ENCODE measurements around the gene MPHOSPH9.

The MPHOSPH9 gene

GRCh38 chr12:123164710-123165261 lies 68.2 kb downstream of the MPHOSPH9 start:
- H3K4me3 ChIP-seq (ENCODE audit: low read depth, low read length) = no peak overlapping the region
- TF ChIP-seq CTCF (IDR thresholded peaks at IDR 0.05; ENCODE audit: borderline replicate concordance, insufficient read depth, low read depth, low read length) = no peak

GRCh38 chr12:123164222-123164621 lies 68.7 kb downstream of the MPHOSPH9 start:
- H3K4me3 ChIP-seq (ENCODE audit: low read depth, low read length) = no peak overlapping the region
- no peak for TF ChIP-seq CTCF (IDR thresholded peaks at IDR 0.05; ENCODE audit: borderline replicate concordance, insufficient read depth, low read depth, low read length)

- TF ChIP-seq CTCF (IDR thresholded peaks at IDR 0.05; ENCODE audit: borderline replicate concordance, insufficient read depth, low read depth, low read length) = no peak
- H3K4me3 ChIP-seq (ENCODE audit: low read depth, low read length) = no peak overlapping the region
These were observed 69.7 kb downstream of the MPHOSPH9 start for GRCh38 chr12:123163227-123163626.

- no peak overlapping the region for H3K4me3 ChIP-seq (ENCODE audit: low read depth, low read length)
- no peak for TF ChIP-seq CTCF (IDR thresholded peaks at IDR 0.05; ENCODE audit: borderline replicate concordance, insufficient read depth, low read depth, low read length)
These were observed 72.0 kb downstream of the MPHOSPH9 start for GRCh38 chr12:123160801-123161487.

GRCh38 chr12:123153906-123154305 lies 79.0 kb downstream of the MPHOSPH9 start:
- no peak for TF ChIP-seq CTCF (IDR thresholded peaks at IDR 0.05; ENCODE audit: borderline replicate concordance, insufficient read depth, low read depth, low read length)
- no peak overlapping the region for H3K4me3 ChIP-seq (ENCODE audit: low read depth, low read length)

GRCh38 chr12:123152833-123153232 lies 80.1 kb downstream of the MPHOSPH9 start:
- H3K4me3 ChIP-seq (ENCODE audit: low read depth, low read length) = no peak overlapping the region
- no peak for TF ChIP-seq CTCF (IDR thresholded peaks at IDR 0.05; ENCODE audit: borderline replicate concordance, insufficient read depth, low read depth, low read length)

Measured in GM12875 (cell line).